Activated CD4-positive, alpha-beta memory T cell treated with anti-CD3 and anti-CD28 coated beads for 36 hours (primary cell): Measurements from ENCODE around the gene RECQL5. TPM values are rescaled to one million over a fixed set of nuclear protein-coding genes. Genes with fewer than 3 reads are reported as not detected.
A peak's percentile ranks its signal among the peaks of the same experiment; 100 is the strongest.
"Not testable (repeated sequence)": the region's sequence is repeated elsewhere in the genome, so short reads cannot be mapped to it uniquely, and the experiment has no call there.

Experiments
- CTCF ChIA-PET: fragments of 350-600 bp; sonication (Branson Sonifier 250); formaldehyde crosslinking; loops from one replicate; lab custom pipeline; 2021; ENCODE audit warnings: antibody characterized with exemption, inconsistent platforms; lab: Charles Lee
- POLR2A ChIA-PET: fragments of 350-600 bp; sonication (Branson Sonifier 250); formaldehyde crosslinking; loops from one replicate; lab custom pipeline; 2021; ENCODE audit warnings: antibody characterized with exemption; lab: Charles Lee
- DNase-seq: peaks from one replicate; pipeline ENCODE4 v3.0.0-alpha.2; 2020
- H3K27ac Mint-ChIP-seq: one replicate; pipeline ENCODE4 v1.8.0; 2021; ENCODE audit warnings: mixed read lengths
- H3K27me3 Mint-ChIP-seq: one replicate; pipeline ENCODE4 v1.8.0; 2021; ENCODE audit warnings: mixed read lengths
- H3K36me3 Mint-ChIP-seq: one replicate; pipeline ENCODE4 v1.8.0; 2021; ENCODE audit warnings: mixed read lengths
- H3K4me1 Mint-ChIP-seq: one replicate; pipeline ENCODE4 v1.8.0; 2021; ENCODE audit warnings: low read depth, mixed read lengths
- H3K4me3 Mint-ChIP-seq: one replicate; pipeline ENCODE4 v1.8.0; 2021; ENCODE audit warnings: mild to moderate bottlenecking, mixed read lengths
- H3K9me3 Mint-ChIP-seq: one replicate; pipeline ENCODE4 v1.8.0; 2021; ENCODE audit warnings: mixed read lengths
- intact Hi-C: fragments of 100-400 bp; cut with micrococcal nuclease; formaldehyde crosslinking; loops from one replicate; pipeline ENCODE4 v1.15.1; 2023
- total RNA-seq, 2 experiments: library from RNA; stranded (reverse); gene quantifications; one replicate each; pipeline ENCODE4 v1.2.3, GENCODE V29; 2021

RECQL5 gene
- total RNA-seq, 2 experiments from 2014 or later: 27.7 to 31.3 TPM

DNA sequence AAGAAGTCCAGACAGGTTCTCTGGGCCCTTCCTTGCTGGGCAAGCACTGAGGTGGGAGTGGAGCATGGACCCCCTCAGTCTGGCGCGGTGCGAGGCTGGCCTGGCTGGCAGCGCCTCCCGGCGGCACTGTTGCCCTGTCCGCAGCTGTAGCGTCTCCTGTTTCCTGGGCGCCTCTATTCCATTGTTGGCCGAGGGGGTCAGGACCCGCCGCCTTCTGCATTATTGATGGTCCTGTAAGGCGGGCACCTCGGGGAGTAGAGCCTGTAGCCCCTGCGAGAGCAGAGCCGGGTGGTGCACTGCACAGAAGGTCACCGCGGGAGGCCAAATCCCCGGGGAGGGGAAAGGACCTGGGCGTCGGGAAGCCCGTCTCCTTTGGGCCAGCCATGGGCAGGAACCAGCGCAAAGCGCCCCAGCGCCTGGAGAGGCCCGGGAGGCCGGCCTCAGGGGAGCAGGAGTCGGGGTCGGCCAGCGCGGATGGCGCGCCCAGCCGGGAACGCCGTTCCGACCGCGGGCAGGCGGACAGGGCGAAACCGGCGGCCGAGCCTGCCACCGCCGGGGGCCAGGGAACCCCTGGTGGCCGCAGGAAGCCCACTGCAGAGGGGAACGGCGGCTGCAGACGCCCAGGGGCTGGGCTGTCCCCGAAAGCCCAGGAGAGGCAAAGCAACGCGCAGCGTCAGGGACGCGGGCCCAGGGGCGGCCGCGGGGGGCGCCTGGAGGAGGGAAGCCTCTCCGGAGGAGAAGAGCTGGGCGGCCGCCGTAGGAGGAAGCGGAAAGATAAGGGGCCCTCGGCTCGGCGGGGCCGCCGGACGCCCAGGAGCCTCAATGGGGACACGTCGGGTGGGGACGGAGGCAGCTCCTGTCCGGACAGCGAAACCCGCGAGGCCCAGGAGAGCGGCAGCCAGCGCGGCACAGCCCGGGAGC lies 79.0 kb downstream of the RECQL5 start, which contains the start of gene MYO15B:
MYO15B (plus strand) TSS at position 126 of the 921 bp plus-strand sequence; CDS start at position 384, 258 bp downstream.
- Mint-ChIP-seq H3K27ac (no peak within 1 kb of the TSS), H3K4me1 (no peaks in the 10 kb centered on the region), H3K9me3 (no peaks in the 10 kb centered on the region), H3K4me3 (no peak within 1 kb of the TSS), H3K36me3 (no peaks in the 10 kb centered on the region), H3K27me3 (no peaks in the 10 kb centered on the region)
- ChIA-PET POLR2A (interaction anchor here (0.9 to 1.3 kb wide), 4 partner anchors 9 to 299 kb away, joined by 3 to 4 read pairs (median 4); partner anchors contain the start of genes SLC25A19 and TMEM94), CTCF (interaction anchor here (0.8 to 4.0 kb wide), 5 partner anchors 14 to 166 kb away, joined by 3 to 20 read pairs (median 3); partner anchors contain the start of gene TSEN54)
- DNase-seq: peak; percentile 60
- intact Hi-C loops: no loop called here

DNA sequence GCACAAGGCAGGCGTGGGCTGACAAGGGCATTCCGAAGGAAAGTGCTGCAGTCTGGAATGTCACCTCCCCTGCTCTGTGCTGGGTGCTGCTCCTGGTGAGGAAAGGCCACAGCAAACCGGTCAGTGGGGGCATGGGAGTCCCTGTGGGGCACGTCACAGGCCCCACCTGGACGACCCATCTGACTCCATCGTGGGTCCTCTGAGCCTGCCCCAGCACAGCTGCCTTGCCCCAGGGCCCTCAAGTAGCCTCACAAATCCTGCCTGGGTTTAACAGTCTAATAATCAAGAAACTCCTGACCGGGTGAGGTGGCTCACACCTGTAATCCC lies 82.1 kb downstream of the RECQL5 start:
- intact Hi-C loops: no loop called here
- Mint-ChIP-seq H3K36me3 (no peaks in the 10 kb centered on the region), H3K27ac (no peak overlapping the region), H3K4me1 (peaks cover 7% of the 10 kb centered on the region), H3K4me3 (no peak overlapping the region), H3K27me3 (peaks cover 3% of the 10 kb centered on the region), H3K9me3 (peaks cover 3% of the 10 kb centered on the region)
- DNase-seq: no peak
- ChIA-PET CTCF (interaction anchor here (1.5 to 2.2 kb wide), 2 partner anchors 17 to 68 kb away, joined by 5 read pairs; partner anchors contain the start of gene TSEN54), POLR2A (no interaction called here)

DNA sequence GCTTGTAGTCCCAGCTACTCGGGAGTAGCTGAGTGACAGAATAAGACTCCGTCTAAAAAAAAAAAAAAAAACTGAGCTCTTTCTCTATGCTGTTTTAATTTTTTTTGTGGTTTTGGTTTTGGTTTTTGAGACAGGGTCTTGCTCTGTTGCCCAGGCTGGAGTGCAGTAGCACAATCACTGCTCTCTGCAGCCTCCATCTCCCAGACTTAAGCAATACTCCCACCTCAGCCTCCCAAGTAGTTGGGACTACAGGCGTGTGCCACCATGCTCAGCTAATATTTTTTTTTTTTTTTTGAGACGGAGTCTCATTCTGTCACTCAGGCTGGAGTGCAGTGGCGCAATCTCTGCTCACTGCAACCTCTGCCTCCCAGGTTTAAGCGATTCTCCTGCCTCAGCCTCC lies 83.8 kb downstream of the RECQL5 start:
- H3K36me3 Mint-ChIP-seq, H3K27me3 Mint-ChIP-seq, intact Hi-C loops, H3K4me3 Mint-ChIP-seq, H3K27ac Mint-ChIP-seq, DNase-seq, H3K9me3 Mint-ChIP-seq, POLR2A ChIA-PET, H3K4me1 Mint-ChIP-seq: not testable (repeated sequence)
- CTCF ChIA-PET: interaction anchor here (1.0 to 1.1 kb wide), 2 partner anchors 50 to 167 kb away, joined by 3 read pairs; partner anchors contain the start of gene SMIM5

DNA sequence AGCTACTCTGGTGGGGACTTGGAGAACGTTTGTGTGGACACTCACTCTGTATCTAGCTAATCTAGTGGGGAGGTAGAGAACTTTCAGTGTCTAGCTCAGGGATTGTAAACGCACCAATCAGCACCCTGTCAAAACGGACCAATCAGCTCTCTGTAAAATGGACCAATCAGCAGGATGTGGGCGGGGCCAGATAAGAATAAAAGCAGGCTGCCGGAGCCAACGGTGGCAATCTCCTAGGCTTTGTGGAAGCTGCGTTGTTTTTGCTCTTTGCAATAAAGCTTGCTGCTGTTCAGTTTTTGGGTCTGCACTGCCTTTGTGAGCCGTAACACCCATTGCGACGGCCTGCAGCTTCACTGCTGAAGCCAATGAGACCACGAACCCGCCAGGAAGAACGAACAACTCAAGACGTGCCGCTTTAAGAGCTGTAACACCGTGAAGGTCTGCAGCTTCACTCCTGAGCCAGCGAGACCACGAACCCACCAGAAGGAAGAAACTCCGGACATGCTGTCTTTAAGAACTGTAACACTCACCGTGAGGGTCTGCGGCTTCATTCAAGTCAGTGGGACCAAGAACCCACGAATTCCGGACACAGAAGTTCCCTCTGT lies 85.7 kb downstream of the RECQL5 start:
- H3K27ac Mint-ChIP-seq, H3K4me1 Mint-ChIP-seq, H3K27me3 Mint-ChIP-seq, intact Hi-C loops, H3K36me3 Mint-ChIP-seq, H3K9me3 Mint-ChIP-seq: not testable (repeated sequence)
- ChIA-PET CTCF (interaction anchor here (0.7 to 1.4 kb wide), 6 partner anchors 9 to 207 kb away, joined by 3 to 5 read pairs (median 4); partner anchors contain the start of genes SMIM5 and TSEN54), POLR2A (interaction anchor here (0.6 to 1.3 kb wide), 2 partner anchors 124 to 244 kb away, joined by 3 read pairs; no protein-coding TSS in a partner anchor)
- peak overlapping the region; percentile 68 for H3K4me3 Mint-ChIP-seq
- peak; percentile 65 for DNase-seq

Other genes with a start within 250 kb of the RECQL5 start
- 10 to 100 TPM; 51.4 to 53.0 TPM for gene TMEM94, start 210.5 kb downstream of the RECQL5 start, total RNA-seq
- gene CASKIN2, start 151.6 kb downstream of the RECQL5 start, total RNA-seq: 1 to 10 TPM; 4.7 to 5.3 TPM
- 10 to 100 TPM; 34.9 to 39.7 TPM for gene TSEN54, start 150.6 kb downstream of the RECQL5 start, total RNA-seq
- gene LLGL2, start 141.5 kb downstream of the RECQL5 start, total RNA-seq: 10 to 100 TPM; 15.6 to 17.1 TPM
- 10 to 100 TPM; 16.8 to 20.5 TPM for gene MYO15B, start 79.4 kb downstream of the RECQL5 start, total RNA-seq
- not detected for gene SMIM5, start 33.7 kb downstream of the RECQL5 start, total RNA-seq
- 10 to 100 TPM; 81.4 to 92.7 TPM for gene SAP30BP, start 184 bp upstream of the RECQL5 start, total RNA-seq
- 1 to 10 TPM in 1 of 2 experiments, under 1 TPM in 1; 0.67 to 1.1 TPM for gene ITGB4, start 54.3 kb upstream of the RECQL5 start, total RNA-seq
- gene GALK1, start 98.0 kb upstream of the RECQL5 start, total RNA-seq: 10 to 100 TPM; 69.3 to 69.7 TPM
- gene UNK, start 117.7 kb upstream of the RECQL5 start, total RNA-seq: 10 to 100 TPM; 21.8 to 24.7 TPM
- 100 to 1,000 TPM; 135 to 139 TPM for gene UNC13D, start 177.2 kb upstream of the RECQL5 start, total RNA-seq
- gene WBP2, start 188.2 kb upstream of the RECQL5 start, total RNA-seq: 10 to 100 TPM; 79.1 to 80.6 TPM
- gene TRIM47, start 211.4 kb upstream of the RECQL5 start, total RNA-seq: 10 to 100 TPM; 18.5 to 19.5 TPM
- 10 to 100 TPM; 27.5 to 28.2 TPM for gene TRIM65, start 229.8 kb upstream of the RECQL5 start, total RNA-seq
- 100 to 1,000 TPM; 108 TPM for gene MRPL38, start 237.7 kb upstream of the RECQL5 start, total RNA-seq